Pulmonary artery endothelial cell (primary cell): Measurements from ENCODE around the gene SH3TC1. TPM values are rescaled to one million over a fixed set of nuclear protein-coding genes. Genes with fewer than 3 reads are reported as not detected.
A peak's percentile ranks its signal among the peaks of the same experiment; 100 is the strongest.

Experiments
- DNase-seq: peaks from one replicate; pipeline ENCODE4 v3.0.0-alpha.2; 2011; ENCODE audit warnings: low read depth, low spot score
- total RNA-seq: library from RNA; depleted of rRNA; stranded (reverse); fragments of >200 nt; gene quantifications from 2 replicates; pipeline ENCODE4 v1.2.3, GENCODE V29; 2014

SH3TC1 gene
- total RNA-seq, 1 donor from 2014 or later = 145 TPM

DNA sequence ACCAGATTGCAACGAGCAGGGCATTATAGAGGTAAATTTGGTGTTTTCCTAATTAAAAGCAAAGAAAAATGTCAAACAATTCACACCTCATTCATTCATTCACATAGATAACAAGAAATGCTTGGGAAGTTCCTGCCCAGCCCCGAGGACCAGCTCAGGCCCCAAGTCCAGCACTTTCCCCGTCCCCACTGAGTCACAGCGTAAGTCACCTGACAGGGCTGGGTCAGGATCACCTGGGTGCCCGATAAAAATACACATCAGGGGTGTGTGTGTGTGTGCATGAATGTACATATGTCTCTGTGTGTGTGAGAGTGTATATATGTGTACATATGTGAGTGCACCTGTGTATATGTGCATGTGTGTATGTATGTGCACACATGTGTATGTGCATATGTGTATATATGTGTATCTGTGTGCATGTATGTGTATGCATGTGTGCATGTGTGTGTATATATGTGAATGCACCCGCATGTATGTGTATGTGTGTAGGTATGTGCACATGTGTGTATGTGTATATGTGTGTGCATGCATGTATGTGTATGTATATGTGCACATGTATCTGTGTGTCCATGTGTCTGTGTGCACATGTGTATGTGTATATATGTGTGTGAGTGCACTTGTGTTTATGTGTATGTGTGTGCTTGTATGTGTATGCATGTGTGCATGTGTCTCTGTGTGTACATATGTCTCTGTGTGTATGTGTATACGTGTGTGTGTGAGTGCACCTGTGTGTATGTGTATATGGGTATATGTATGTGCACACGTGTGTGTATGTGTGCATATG is 18.6 kb upstream of the SH3TC1 start:
- no peak for DNase-seq

DNA sequence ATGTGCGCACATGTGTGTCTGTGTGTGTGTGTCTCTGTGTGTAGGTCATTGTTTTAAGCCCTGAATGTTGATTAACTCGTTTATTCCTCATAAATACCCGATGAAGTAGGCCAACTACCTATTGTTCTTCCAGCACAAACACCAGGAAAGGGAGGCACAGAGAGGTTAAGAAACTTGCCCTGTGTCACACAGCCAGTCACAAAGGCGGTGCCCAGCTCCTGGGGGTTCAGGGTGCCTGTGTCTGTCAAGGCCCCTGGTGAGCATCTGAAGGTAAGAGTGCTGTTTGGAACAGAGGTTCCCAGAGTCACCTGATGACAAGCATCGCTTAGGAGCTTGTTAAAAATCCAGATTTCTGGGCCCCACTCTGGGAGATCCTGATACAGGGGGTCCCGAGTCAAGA is 18.0 kb upstream of the SH3TC1 start:
- DNase-seq = no peak

DNA sequence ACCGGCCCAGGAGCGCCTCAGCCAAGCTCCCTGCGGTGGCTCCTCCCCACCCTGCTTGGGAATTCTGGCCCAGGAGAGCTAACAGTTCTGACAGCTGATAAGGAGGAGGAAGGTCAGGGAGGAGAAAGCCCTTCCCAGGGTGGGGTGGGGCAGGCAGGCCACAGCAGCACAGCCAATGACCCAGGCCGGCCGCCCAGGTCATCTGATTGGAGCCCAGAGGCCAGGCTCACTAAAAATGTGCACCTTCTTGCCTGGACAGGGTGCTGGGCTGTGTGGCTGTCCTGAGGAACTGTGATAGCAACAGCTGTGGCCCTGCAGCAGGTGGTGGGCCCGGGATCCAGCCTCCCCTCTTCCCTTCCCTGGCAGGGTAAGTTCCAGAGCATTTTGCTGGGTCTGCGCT is 17.2 kb upstream of the SH3TC1 start:
- no peak for DNase-seq

DNA sequence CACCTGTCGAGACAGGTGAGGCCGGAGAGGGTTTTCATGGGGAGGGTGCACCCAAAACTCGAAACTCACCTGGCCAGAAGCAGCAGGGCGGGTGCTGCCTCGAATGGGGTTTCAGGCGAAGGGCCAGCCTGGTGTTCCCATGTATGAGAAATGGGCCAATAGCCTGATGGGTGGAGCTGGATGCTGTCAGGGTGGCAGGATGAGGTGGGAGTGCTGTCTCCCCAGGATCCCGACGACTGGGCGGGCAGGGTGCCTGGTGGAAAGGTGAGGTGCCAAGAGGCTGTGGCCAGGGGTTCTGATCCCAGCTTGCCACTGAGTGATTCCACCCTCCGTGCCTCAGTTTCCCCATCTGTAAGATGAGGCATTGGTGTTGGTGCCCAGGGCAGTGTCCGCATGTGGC is 16.8 kb upstream of the SH3TC1 start:
- DNase-seq = no peak

DNA sequence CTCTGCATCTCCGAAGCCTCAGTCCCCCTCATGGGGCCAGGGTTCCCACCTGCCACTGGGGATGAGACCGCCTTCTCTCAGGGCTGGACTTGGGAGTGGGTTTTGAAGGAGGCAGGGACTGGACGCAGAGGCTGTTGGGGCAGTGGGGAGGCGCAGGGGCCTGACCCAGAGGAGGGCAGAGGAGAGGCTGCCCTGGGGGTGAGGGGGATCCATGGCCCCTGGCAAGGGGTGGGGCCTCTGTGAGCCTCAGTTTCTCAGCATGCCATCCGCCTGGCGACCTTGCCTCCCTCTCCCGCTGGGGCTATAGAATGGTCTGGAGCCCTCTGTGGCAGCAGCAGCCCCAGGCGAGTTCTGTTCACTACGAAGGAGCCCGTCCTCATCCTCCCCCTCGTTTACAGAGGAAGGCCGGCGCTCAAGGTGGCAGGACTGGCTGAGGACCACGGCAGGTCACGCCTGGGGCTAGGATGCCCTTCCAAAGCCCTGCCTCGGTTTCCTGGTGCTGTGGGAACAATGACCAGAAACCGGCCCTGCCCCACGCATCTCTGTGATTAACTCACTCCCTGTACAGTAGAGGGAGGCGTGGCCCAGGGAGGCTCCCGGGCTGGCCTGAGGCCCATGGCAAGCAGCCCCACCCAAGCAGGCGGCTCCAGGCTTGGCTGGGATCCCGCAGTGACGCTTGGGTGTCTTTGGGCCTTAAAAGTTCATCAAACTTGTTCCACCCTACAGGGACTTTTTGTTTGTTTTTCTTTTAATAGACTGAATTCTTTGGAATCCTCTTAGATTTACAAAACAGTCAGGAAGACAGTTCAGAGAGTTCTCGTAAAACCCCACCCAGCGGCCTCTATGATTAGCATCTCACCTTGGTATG is 16.0 kb upstream of the SH3TC1 start:
- no peak for DNase-seq

DNA sequence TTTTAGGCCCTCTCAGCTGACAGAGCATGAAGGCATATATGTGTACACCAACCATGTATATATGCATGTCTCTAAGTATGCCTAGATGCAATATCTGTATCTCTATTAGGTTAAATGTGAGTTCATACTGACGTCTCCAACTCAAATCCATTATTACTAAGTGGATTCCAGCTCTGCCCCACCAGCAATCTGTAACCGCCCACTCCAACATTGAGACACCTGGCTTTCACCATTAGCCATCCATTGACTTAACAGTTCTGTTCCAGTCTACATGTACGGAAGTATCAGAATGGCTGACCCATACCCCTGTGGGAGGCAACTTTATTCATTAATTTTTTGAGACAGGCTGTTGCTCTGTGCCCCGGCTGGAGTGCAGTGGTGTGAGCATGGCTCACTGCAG is 15.0 kb upstream of the SH3TC1 start:
- no peak for DNase-seq

DNA sequence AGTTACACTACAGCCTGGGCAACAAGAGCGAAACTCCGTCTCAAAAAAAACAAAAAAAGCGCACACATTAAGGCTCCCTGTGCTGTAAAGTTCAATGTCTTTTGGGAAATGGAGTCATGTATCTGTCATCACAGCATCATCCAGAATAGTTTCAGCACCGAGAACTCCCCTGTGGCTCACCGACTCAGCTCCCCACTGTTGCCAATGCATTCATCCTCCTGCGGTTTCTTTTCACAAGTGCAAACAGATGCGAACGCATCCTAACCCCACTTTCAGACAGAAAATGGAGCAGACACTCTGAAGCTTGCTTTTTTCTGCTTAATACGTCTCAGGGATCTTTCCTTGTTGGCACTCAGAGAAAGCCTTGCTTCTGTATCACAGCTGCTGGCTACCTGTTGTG is 13.8 kb upstream of the SH3TC1 start:
- no peak for DNase-seq

DNA sequence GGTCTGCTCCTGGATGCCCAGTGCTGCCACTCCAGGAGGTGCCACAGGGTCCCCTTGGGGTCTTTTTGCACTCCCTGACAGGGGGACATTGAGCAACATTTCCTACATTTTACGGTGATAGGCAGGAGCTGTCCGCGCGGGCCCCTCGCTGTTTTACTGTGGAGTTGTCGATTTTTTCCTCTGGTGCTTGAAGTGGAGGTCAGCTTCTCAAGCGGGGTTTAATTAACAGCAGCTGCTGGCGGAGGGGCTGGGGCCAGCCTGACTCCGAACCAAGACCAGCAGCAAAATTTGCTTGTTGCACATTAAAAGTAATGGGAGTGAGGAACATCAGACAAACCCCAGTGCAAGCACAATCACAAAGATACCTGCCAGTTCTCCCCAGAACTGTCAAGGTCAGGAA is 13.2 kb upstream of the SH3TC1 start:
- no peak for DNase-seq

DNA sequence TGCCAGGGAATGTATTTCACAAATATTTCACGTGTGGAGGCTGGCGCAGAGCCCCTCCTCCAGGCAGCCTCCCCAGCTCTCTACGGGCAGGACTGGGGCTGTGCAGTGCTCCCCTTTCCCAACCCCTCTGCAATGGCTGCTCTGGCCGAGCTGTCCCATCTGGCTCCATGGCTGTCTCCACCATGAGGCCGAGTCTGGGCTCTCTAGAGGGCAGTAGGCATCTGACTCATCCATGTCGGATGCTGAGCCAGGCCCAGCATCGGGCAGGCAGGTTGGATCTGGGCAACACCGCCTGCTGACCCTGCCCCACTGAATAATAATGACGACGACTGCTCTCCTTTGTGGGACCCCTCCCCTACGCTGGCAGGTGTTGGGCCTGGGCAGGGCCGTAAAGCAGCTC is 11.0 kb upstream of the SH3TC1 start:
- DNase-seq = no peak

DNA sequence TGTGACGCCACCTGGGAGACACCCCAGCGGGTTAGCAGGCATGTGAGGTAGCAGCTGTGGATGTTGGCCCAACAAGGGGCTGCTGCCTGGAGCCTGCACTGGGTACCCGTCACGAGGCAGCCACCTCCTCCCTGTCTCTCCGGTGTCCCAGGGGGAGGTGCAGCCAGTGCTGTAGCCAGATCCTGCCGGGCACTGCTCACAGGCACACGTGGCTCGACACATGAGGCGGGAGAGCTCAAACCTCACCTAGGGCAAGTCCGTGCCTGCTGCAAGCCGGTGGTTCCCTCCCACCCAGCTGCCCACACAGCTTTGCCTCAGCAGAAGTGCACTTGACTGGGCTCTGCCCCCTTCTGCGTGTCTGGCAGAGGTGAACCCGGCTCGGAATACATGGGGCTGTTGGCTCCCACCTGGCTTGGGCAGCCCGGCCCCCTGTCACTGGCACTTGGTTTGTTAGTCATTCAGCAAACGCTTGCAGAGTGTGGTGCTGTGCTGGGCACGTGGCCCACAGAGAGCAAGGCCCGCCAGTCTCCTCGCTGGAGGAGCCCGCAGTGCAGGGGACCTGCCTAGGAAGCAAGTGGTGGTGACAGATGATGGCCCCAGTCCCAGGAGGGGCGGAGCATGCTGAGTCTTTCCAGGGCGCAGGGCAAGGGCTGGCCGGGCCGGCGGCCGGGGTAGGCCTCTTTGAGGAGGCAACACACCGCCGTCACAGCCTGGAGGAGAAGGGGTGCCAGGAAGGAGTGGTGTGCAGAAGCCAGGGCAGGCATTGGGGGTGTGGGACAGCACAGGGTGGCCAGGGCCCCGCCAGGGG is 10.1 kb upstream of the SH3TC1 start:
- DNase-seq = no peak

DNA sequence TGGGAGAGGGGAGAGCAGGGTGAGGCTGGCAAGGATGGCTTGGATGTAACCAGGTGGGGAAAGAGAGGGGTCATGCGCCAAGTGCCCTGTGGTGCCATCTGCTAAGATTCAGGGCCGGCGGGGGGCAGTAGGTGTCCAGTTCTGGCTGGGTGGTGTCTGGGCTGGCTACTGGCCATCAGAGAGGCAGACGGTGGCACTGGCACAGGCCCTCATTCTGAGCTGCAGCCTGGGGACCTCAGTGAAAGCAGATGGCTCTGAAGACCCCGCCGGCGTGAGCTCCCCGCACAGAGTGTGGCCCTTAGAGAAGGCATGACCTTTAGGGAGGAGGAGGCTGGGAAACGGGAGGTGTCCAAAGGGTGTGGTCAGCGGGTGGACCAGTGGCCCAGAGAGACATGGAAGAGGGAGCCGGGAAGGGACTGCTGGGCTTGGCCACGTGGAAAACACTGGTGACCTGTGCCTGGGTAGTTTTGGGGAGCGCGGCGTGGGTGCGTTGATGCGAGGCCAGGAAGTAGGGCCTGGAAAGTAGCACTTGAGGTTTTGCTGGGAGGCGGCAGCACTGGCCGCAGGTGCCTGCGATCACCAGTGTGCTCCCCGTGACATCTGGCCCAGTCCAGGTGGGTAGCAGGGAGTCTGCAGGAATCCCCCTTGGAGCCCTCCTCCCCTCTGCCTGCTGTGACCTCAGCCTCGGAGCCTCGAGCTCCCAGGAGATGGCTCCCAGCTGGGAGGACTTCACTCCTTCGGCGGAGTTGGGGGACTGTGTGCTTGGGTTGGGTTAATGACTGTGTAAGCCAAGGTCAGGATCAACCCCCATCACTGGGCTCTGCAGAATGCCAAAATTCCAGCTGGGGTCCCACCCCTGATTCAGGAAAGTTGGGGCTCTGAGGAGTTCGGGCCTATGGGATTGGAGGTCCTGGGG is 9.3 kb upstream of the SH3TC1 start:
- no peak for DNase-seq

DNA sequence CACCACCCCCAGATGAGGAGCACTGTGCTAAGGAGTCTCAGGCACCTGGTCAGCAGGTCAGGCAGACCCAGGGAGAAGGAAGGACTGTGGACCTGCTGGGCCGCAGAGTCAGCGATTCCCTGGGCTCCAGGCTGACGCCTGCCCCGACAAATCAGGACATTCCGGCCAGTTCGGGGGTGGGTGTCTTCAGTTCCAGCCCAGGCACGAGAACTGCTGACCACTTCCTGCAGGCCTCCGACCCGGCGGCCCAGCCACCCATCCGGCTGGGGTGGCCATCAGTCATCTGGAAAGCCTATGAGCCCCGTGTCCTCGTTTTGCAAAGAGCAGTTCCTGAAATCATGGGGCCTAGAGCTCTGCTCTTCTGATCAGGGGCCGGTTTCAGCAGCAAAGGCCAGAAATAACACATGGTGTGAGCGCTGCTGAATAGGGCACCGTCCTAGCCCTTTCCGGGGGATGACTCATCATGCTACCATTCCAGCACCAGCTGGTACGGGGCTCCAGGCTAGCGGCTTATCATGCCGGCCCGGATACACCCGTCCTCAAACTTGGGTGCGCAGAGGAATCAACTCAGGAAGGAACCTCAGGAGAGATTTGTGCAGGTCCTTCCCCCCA is 7.8 kb upstream of the SH3TC1 start:
- peak; percentile 100 for DNase-seq

DNA sequence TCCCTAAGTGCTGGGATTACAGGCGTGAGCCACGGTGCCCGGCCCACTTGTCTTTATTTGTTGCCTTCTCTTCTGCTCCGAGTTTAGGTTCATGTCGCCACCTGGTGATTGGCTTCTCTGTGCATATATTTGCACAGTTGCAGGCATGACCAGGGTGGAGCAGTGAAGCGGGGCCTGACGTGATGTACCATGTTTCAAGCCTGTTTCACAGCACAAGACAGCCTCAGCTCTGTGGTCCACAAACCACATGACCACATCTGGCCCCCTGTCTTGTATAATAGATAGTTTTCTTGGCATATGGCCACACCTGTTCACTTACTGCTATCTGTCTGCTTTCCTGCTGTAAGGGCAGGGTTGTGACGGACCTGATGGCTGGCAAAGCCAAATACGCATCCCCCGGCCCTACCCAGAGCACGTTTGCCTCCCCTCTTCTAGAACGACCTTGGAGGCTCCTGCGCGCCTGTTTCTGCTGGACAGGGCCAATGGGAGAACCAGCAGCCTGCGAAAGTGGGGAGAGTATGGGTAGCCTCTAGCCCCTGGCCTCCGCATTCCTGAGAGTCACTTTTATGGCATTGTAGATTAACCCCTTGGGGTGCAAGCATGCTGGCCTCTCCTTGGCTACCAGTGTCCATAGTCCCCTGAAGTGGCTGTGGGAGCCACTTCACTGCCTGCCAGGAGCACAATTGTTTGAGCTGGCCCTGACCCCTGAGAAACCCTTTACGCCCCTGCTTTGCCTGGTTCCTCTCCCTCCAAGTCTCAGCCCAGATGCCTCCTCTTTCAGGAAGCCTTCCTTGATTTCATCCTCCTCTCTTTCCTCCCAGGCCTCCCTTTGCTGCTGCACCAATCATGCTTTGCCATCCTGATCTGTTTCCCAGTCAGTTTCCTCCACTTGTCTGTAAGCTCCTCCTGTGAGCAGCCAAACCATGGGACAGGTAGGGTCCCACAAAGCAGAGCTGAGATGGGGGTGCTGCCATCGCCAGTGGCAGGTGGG is 6.0 kb upstream of the SH3TC1 start:
- no peak for DNase-seq

DNA sequence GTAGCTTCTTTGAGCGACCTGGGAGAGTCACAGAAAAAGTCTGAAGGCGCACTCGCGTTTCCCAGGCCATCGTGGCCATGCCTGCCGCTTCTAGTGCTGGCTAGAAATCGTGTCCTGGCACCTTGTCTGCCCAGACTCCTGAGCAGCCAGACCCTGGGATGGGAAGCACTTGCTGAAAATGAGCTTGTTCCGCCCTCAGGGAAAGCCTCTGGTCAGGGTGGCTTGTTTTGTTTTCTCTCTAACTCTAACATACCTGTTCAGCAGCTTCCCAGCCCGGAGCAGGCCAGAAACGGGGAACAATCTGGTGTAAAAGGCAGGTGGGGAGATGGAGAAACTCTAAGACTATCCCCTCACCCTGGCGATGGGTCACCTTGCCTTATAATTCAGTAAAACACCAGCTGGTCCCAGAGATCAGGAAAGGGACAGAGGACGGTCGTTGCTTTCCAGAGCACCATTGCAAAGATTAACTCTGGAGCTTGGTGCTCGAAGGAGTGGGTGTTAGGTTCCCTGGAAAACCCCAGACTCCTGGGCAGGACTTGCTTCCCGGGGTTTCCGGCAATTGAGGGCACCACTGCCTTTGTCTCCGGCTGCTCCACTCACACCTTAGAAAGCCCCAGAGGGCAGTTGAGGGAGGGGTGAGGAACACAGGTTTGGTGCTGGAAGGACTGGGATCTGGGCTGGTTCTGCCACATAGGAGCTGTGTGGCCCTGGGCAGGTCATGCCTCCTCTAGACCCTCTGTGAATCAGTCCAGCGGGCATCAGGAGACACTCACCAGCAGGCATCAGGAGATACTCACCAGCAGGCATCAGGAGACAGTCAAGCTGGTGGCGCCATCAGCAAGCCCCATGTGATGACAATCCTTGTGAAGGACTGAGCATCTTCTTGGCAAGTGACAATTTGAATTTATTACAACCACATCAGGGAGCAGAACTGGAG is 4.5 kb upstream of the SH3TC1 start:
- DNase-seq = no peak

DNA sequence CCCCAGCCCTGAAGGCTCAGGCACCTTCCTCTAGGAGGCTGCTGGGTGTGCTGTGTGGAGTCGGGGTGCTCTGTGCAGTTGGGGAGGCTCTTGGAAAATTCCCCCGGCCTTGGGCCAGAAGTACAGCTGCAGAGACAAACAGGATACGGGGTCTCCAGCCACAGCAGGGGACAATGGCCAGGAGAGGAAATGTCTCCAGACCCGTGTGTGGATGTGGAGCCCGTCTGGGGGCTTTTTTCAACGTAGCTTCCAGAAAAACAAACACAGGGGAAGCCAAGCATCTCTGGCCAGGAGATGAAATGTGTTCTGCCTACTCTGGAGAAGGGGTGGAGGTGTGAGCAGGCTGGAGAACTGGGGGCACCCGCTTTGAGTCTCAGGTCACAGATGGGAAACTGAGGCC is 3.7 kb upstream of the SH3TC1 start:
- DNase-seq = no peak

DNA sequence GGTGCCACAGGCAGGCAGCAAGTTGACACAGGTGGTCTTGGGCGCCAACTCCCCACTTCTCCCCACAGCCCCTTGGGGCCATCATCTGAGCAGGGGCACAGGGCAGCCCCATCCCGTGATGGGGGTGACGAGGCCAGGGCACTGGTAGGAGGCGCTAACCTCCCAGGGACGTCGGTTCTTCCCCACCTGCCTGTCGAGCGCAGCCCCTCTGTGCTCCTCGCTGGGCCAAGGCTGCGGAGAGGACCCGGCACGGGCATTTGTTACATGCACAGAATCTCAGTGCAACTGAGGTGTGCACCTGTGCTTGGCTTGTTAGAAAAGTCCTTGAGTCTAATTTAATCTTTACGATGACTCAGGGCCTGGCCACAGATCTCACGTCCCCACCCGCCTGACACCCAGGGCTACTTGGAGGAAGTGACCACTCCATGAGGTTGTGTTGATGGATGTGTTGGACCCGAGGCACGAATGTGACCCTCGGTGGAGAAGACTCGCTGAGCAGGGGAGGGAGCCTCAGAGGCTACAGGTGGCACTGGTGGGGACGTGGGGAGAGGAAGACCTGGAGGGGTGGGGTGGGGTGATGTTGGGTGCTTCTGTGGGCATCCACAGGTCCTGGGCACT is 3.1 kb upstream of the SH3TC1 start:
- DNase-seq = no peak

DNA sequence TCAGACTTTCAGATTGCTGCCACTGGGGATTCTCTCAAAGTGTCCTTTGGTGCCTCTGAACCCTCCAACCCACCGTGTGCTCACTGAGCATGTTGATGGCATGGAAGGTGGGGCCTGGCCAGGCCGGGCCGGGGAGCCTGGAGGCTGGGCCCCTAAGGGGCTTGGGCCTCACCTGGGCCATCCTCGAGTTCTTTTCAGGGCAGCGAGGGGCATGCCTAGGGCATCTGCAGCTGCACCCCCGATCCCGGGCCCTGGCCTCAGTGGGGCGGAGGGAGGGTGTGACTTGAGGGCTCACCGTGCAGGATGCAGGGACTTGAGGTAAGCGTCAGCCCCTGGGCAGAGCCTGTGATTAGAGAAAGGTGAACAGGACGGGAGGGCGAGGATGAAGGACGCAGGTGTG is 1.6 kb upstream of the SH3TC1 start:
- DNase-seq = no peak
